ENCODE results near the gene SNIP1.
A peak's percentile ranks its signal among the peaks of the same experiment; 100 is the strongest.

The SNIP1 gene

DNA sequence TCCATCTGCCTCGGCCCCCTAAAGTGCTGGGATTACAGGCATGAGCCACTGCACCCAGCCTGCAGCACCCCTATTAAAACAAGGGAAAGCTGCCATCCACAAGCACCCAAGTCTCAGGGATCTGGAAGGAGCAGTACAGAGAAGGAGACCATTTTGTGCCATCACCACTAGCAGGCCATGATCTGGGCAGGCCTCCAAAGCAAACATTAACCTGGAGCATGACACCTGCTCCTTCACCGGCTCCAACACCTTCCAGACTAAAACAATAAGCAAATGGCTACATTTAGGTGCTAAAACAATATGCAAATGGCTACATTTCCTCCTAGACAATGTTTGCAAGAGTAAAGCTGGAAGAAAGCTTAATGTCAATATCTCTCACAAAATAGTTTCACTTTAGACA lies 56.3 kb downstream of the SNIP1 start:
- peak overlapping the region; percentile 87 for H3K27ac ChIP-seq

DNA sequence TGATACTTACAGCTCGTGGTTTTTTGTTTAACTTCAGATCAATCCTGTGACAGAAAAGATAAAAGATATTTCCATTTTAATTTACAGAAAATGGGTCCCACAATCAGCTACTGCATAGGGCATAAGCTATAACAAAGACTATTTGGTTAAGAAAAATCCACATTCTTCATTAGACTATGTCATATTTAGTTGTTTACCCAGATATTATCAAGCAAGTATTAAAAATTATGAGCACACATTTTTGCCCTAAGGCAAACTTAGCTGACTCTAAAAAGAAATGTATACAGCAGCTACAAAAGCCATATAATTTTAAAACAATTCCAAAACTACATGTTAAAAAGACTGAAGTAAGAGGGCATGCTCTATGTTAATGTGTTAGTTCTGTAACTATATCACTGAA lies 58.2 kb downstream of the SNIP1 start:
- peak overlapping the region; percentile 51; the same call in 1 of the 2 replicates for H3K27ac ChIP-seq
- TF ChIP-seq, protein P1, sequence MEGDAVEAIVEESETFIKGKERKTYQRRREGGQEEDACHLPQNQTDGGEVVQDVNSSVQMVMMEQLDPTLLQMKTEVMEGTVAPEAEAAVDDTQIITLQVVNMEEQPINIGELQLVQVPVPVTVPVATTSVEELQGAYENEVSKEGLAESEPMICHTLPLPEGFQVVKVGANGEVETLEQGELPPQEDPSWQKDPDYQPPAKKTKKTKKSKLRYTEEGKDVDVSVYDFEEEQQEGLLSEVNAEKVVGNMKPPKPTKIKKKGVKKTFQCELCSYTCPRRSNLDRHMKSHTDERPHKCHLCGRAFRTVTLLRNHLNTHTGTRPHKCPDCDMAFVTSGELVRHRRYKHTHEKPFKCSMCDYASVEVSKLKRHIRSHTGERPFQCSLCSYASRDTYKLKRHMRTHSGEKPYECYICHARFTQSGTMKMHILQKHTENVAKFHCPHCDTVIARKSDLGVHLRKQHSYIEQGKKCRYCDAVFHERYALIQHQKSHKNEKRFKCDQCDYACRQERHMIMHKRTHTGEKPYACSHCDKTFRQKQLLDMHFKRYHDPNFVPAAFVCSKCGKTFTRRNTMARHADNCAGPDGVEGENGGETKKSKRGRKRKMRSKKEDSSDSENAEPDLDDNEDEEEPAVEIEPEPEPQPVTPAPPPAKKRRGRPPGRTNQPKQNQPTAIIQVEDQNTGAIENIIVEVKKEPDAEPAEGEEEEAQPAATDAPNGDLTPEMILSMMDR (conservative IDR thresholded peaks at IDR 0.05), result no peak
- TF ChIP-seq ZFX (IDR thresholded peaks at IDR 0.05), result no peak

More for the DNA sequence above, 56.3 kb downstream of the SNIP1 start:
- TF ChIP-seq, protein P1 (conservative IDR thresholded peaks at IDR 0.05), result no peak
- TF ChIP-seq ZFX (IDR thresholded peaks at IDR 0.05), result 0 out of 2 replicates have a peak, but pooled peaks have one; percentile 33

DNA sequence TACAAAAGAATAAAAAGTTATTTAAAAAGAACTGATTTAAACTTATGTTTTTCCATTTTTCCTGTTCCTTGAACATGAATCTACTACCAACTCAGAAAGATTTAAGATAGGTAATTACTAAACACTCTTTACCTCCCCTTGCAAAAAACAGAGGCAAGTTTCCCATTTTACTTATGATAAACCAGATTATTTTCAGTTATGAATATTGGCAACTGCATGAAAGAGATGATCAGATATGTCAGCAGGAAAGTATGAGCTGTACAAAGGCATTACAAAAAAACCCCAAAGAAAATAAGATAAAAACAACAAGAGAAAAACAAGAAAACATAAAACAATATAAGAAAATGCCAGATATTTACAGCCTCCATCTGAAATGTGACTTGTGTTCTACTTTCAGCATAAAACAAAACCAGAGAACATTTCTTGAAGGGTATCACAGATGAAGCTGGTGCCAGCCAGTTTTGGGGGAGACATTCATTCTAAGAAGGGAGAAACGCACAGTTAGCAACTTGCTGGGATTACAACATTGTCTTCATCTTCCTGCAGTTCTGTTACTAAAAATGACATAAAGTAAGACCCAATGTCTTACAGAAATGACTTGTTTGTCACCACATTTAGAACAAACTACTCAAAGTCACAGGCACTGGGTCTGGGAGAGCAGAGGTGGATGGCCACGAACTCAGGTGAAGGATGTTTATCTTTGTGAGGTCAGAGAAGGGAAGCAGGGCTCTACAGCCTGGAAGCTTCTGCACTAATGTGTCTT lies 60.6 kb downstream of the SNIP1 start:
- TF ChIP-seq ZFX (IDR thresholded peaks at IDR 0.05), result no peak
- TF ChIP-seq, protein P1 (conservative IDR thresholded peaks at IDR 0.05), result no peak
- peak overlapping the region; percentile 51 for H3K27ac ChIP-seq

DNA sequence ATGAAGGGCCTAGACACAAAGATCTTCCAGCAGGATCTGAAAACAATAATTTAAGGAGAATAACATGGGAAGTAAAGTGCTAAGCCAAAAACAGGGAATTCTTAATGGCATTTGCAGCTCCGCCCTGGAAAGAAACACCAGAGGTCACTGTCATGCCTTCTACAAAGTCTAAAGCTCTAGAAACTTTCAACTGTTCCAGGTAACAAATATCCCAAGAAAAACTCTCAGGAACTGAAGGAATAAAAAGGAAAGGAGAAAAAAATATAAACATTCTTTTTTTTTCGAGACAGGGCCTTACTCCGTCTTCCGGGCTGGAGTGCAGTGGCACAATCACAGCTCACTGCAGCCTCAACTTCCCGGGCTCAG lies 66.5 kb downstream of the SNIP1 start:
- no peak for TF ChIP-seq ZFX (IDR thresholded peaks at IDR 0.05)
- TF ChIP-seq, protein P1 (conservative IDR thresholded peaks at IDR 0.05), result peak; percentile 88
- H3K27ac ChIP-seq, result peak overlapping the region; percentile 87

DNA sequence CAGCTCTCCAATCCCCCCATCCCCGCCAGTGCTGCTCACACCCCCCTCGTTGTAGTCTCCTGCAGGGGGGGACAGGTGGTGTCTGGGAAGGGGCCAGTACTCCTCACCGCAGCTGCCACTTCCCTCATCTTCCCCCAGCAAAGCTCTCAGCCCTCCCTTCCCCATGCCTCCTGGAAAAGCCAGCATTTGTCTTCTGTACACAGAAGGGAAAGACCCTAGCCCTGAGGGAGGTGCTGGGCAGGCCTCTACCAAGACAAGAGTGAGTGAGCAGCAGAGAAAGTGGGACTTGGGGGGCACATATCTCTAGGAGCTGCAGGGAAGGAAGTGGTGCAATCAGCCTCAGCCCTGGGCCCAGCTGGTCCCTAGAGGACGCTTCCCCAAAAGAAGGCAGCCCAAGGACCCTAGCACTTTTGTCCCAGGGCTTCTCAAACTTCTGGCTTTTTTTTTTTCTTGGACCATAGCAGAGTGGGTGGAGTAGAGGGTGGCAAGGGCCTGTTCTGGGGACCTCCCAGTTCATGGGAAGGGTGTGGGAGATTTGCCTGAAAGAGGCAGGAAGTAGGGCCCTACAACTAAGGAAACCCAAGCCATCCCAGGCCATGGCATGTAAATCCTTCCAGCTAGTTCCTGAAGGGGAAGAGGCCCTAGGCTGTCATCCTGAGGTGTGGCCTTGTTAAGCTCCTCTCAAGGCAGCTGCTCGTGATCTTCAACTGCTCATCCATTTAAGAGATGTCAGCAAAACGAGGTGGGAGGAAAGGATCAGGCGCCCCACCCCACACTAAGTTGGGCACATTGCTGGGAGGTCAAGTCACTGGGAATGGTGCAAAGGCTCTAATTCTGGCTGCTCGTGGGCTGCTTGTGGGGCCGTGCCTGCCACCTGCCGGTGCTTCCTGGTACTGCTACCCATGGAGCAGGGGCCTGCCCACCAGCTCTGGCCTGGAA lies 67.1 kb downstream of the SNIP1 start:
- no peak for TF ChIP-seq ZFX (IDR thresholded peaks at IDR 0.05)
- TF ChIP-seq, protein P1 (conservative IDR thresholded peaks at IDR 0.05), result peak; percentile 98
- H3K27ac ChIP-seq, result peak overlapping the region; percentile 87

DNA sequence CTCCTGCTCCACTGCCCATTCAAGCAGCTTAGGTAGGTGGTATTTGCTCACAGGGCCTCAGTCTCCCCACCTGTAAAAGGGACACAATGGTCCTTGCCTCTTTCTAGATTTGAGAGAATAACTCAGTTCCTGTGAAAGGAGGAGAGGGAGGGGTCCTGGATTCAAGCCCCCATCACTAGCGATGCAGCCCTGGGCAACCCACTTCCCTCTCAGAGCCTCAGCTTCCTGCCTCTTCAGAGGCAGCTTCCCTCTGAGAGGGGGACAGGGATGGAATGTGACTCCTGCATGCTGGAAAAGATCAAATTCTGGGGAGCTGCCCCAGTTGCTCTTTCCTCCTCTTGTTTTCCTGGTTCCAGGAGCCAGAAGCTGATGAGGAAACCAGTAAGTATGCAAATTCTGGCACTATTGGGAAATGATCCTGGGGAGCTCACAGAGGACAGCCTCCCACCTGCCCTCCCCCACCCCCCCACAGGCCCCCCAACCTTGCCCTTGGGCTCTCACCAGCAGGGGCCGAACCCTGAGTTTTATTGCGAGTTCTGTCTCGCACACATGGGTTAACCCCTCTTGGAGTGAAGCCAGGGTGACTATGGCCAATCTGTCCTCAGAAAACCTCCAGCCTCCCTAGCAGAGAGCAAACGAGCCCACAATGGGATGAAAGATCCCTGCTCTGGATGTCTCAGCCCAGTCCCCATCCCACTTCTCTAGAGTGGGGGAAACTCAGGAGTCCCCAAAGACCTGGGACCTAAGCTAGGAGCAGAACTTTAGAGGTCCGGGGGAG lies 68.0 kb downstream of the SNIP1 start:
- TF ChIP-seq, protein P1 (conservative IDR thresholded peaks at IDR 0.05), result no peak
- TF ChIP-seq ZFX (IDR thresholded peaks at IDR 0.05), result no peak
- peak overlapping the region; percentile 87 for H3K27ac ChIP-seq

All from C4-2B (cell line).